ENCODE results near the gene C6orf132. TPM values are rescaled to one million over a fixed set of nuclear protein-coding genes. Genes with fewer than 3 reads are reported as not detected.

The C6orf132 gene
- total and polyA plus RNA-seq, 2 experiments from 2014 or later: 22.2 to 40.9 TPM

GRCh38 chr6:42106112-42107023, 36.1 kb downstream of the C6orf132 start:
- ATAC-seq (no peak), DNase-seq (ENCODE audit: low spot score) (no peak)
- H3K9me3 Mint-ChIP-seq: no peaks in the 10 kb centered on the region
- Histone ChIP-seq H2AFZ (no peak overlapping the region), H3K4me3 (no peak overlapping the region), H3K27ac (ENCODE audit: low read depth) (no peak overlapping the region), H3K27me3 (ENCODE audit: insufficient read depth) (peaks cover 7% of the 10 kb centered on the region; the same call in 1 of the 2 replicates), H3K4me1 (ENCODE audit: insufficient read depth) (peaks cover 10% of the 10 kb centered on the region; the same call in 1 of the 2 replicates), H3F3A (replicated peaks; ENCODE audit: low read depth) (peaks cover 34% of the 10 kb centered on the region), H3K4me2 (no peak overlapping the region), H3K79me2 (replicated peaks; ENCODE audit: insufficient read depth) (no peaks in the 10 kb centered on the region), H3K9me2 (ENCODE audit: insufficient read depth) (no peaks in the 10 kb centered on the region), H4K20me1 (replicated peaks; ENCODE audit: insufficient read depth) (peaks cover 30% of the 10 kb centered on the region), H3K36me3 (ENCODE audit: insufficient read depth) (peaks cover 3% of the 10 kb centered on the region; the same call in 1 of the 2 replicates)
- H3K4me3 Mint-ChIP-seq: no peak overlapping the region
- H3K4me1 Mint-ChIP-seq: peaks cover 15% of the 10 kb centered on the region
- TF ChIP-seq JUNB (IDR thresholded peaks at IDR 0.05; ENCODE audit: unreplicated experiment): no peak
- TF ChIP-seq REST (IDR thresholded peaks at IDR 0.05; ENCODE audit: unreplicated experiment): no peak
- H3K27ac Mint-ChIP-seq: no peak overlapping the region
- H3K27me3 Mint-ChIP-seq (ENCODE audit: insufficient read depth, low read depth, poor library complexity): peaks cover 19% of the 10 kb centered on the region
- H3K36me3 Mint-ChIP-seq (ENCODE audit: low read depth): peaks cover 61% of the 10 kb centered on the region

- no peak overlapping the region for H3K4me3 Mint-ChIP-seq
- no peak overlapping the region for H3K27ac Mint-ChIP-seq
- Histone ChIP-seq H2AFZ (no peak overlapping the region), H4K20me1 (replicated peaks; ENCODE audit: insufficient read depth) (peaks cover 24% of the 10 kb centered on the region), H3K27me3 (ENCODE audit: insufficient read depth) (peaks cover 10% of the 10 kb centered on the region; the same call in 1 of the 2 replicates), H3F3A (replicated peaks; ENCODE audit: low read depth) (peaks cover 35% of the 10 kb centered on the region), H3K4me3 (no peak overlapping the region), H3K9me2 (ENCODE audit: insufficient read depth) (no peaks in the 10 kb centered on the region), H3K27ac (ENCODE audit: low read depth) (no peak overlapping the region), H3K79me2 (replicated peaks; ENCODE audit: insufficient read depth) (no peaks in the 10 kb centered on the region), H3K4me2 (no peak overlapping the region), H3K4me1 (ENCODE audit: insufficient read depth) (peaks cover 10% of the 10 kb centered on the region; the same call in 1 of the 2 replicates), H3K36me3 (ENCODE audit: insufficient read depth) (peaks cover 3% of the 10 kb centered on the region; the same call in 1 of the 2 replicates)
- peaks cover 18% of the 10 kb centered on the region for H3K4me1 Mint-ChIP-seq
- ATAC-seq (no peak), DNase-seq (ENCODE audit: low spot score) (no peak)
- H3K36me3 Mint-ChIP-seq (ENCODE audit: low read depth): peaks cover 62% of the 10 kb centered on the region
- TF ChIP-seq CTCF (conservative IDR thresholded peaks at IDR 0.05; ENCODE audit: low read depth in 2 of 2) (0 out of 4 replicates have a peak, but pooled peaks of 1 of the 2 experiments have one; percentile 2), JUNB (IDR thresholded peaks at IDR 0.05; ENCODE audit: unreplicated experiment) (no peak)
- no peaks in the 10 kb centered on the region for H3K9me3 Mint-ChIP-seq
- H3K27me3 Mint-ChIP-seq (ENCODE audit: insufficient read depth, low read depth, poor library complexity): peaks cover 19% of the 10 kb centered on the region
These were observed 36.7 kb downstream of the C6orf132 start for GRCh38 chr6:42105709-42106108.
